Smooth muscle cell (in vitro differentiated cells): ENCODE data around the gene EFNA4. TPM values are rescaled to one million over a fixed set of nuclear protein-coding genes. Genes with fewer than 3 reads are reported as not detected.

ENCODE experiments used
- DNase-seq: peaks from one replicate; lab custom pipeline; 2025; ENCODE audit not compliant: unreplicated experiment; lab: John Stamatoyannopoulos, UW
- H2AFZ ChIP-seq: fragments of 200-600 bp; sonication (generic); 2 replicates; pipeline ENCODE4 v1.6.0; 2016; ENCODE audit warnings: antibody characterized with exemption, low read depth, mild to moderate bottlenecking
- H3F3A ChIP-seq: fragments of 200-600 bp; sonication (generic); 2 replicates; pipeline ENCODE4 v1.6.0; 2017; ENCODE audit warnings: antibody characterized with exemption, low read depth
- H3K27ac ChIP-seq: fragments of 200-600 bp; sonication (generic); 2 replicates; pipeline ENCODE4 v1.5.1; 2016; ENCODE audit warnings: low read depth, mild to moderate bottlenecking
- H3K27me3 ChIP-seq: fragments of 200-600 bp; sonication (generic); 2 replicates; pipeline ENCODE4 v1.6.1; 2016; ENCODE audit warnings: low read depth, mild to moderate bottlenecking
- H3K36me3 ChIP-seq: fragments of 200-600 bp; sonication (generic); 2 replicates; pipeline ENCODE4 v1.5.1; 2016; ENCODE audit warnings: low read depth
- H3K4me1 ChIP-seq: fragments of 200-600 bp; sonication (generic); 2 replicates; pipeline ENCODE4 v1.5.1; 2016; ENCODE audit warnings: low read depth
- H3K4me2 ChIP-seq: fragments of 200-600 bp; sonication (generic); 2 replicates; pipeline ENCODE4 v1.6.0; 2016; ENCODE audit warnings: mild to moderate bottlenecking
- H3K4me3 ChIP-seq: fragments of 200-600 bp; sonication (generic); 2 replicates; pipeline ENCODE4 v1.5.1; 2016; ENCODE audit warnings: mild to moderate bottlenecking
- H3K79me2 ChIP-seq: fragments of 200-600 bp; sonication (generic); 2 replicates; pipeline ENCODE4 v1.6.0; 2016; ENCODE audit warnings: low read depth, mild to moderate bottlenecking
- H3K9ac ChIP-seq: fragments of 200-600 bp; sonication (generic); 2 replicates; pipeline ENCODE4 v1.6.0; 2016; ENCODE audit warnings: low read depth
- H3K9me3 ChIP-seq: fragments of 200-600 bp; sonication (generic); replicated peaks from 2 replicates; pipeline ENCODE4 v1.5.1; 2016; ENCODE audit warnings: low read depth
- H4K20me1 ChIP-seq: fragments of 200-600 bp; sonication (generic); 2 replicates; pipeline ENCODE4 v1.6.0; 2016; ENCODE audit warnings: low read depth
- CTCF ChIP-seq: fragments of 200-600 bp; sonication (generic); IDR thresholded peaks from 2 replicates; pipeline ENCODE4 v1.5.1; 2017; ENCODE audit warnings: borderline replicate concordance, mild to moderate bottlenecking, antibody characterized with exemption; ENCODE audit not compliant: insufficient read depth, poor library complexity, severe bottlenecking
- WGBS: methylation state at CpG from one replicate; pipeline ENCODE4 v1.1.7; 2016; ENCODE audit warnings: low lambda C conversion rate; 5-methylcytosine and 5-hydroxymethylcytosine counted together
- polyA plus RNA-seq: library from polyadenylated mRNA; unstranded; fragments of >200 nt; fragmentation: Nextera tagmentation; extraction: Ambion mirVana; gene quantifications from 2 replicates; pipeline ENCODE4 v1.2.1, GENCODE V29; 2016
- total RNA-seq: library from RNA; depleted of rRNA; stranded (reverse); fragments of >200 nt; gene quantifications from 2 replicates; pipeline ENCODE4 v1.2.3, GENCODE V29; 2014

Gene EFNA4
- total and polyA plus RNA-seq, 2 experiments from 2014 or later = 18.1 to 27.6 TPM

- Histone ChIP-seq H3K36me3 (no peaks in the 10 kb centered on the region), H3K79me2 (no peaks in the 10 kb centered on the region), H3K9ac (no peak overlapping the region), H3K4me3 (no peak overlapping the region), H3K4me2 (no peak overlapping the region), H3K9me3 (no peaks in the 10 kb centered on the region), H3K27ac (no peak overlapping the region), H3F3A (peaks cover 3% of the 10 kb centered on the region), H3K4me1 (peaks cover 7% of the 10 kb centered on the region), H2AFZ (no peak overlapping the region), H3K27me3 (no peaks in the 10 kb centered on the region), H4K20me1 (peaks cover 4% of the 10 kb centered on the region)
- WGBS = 91% methylated on average over 8 of the region's 8 CpGs
- DNase-seq = no peak
- TF ChIP-seq CTCF = no peak
These were observed 44.8 kb upstream of the EFNA4 start for GRCh38 chr1:155018617-155019348.

GRCh38 chr1:155019377-155020245, 43.9 kb upstream of the EFNA4 start:
- Histone ChIP-seq H3K79me2 (no peaks in the 10 kb centered on the region), H3K4me1 (peaks cover 7% of the 10 kb centered on the region), H3K4me3 (no peak overlapping the region), H3K27me3 (no peaks in the 10 kb centered on the region), H3K9ac (no peak overlapping the region), H3K27ac (no peak overlapping the region), H3K9me3 (no peaks in the 10 kb centered on the region), H3K36me3 (no peaks in the 10 kb centered on the region), H3K4me2 (no peak overlapping the region), H2AFZ (no peak overlapping the region), H4K20me1 (no peaks in the 10 kb centered on the region), H3F3A (peaks cover 3% of the 10 kb centered on the region)
- TF ChIP-seq CTCF = no peak
- DNase-seq = no peak
- 83% methylated on average over 11 of the region's 11 CpGs for WGBS

GRCh38 chr1:155022136-155022926, 41.2 kb upstream of the EFNA4 start:
- 85% methylated on average over 8 of the region's 8 CpGs for WGBS
- Histone ChIP-seq H3K79me2 (no peaks in the 10 kb centered on the region), H3K36me3 (no peaks in the 10 kb centered on the region), H2AFZ (no peak overlapping the region), H3K4me3 (no peak overlapping the region), H3K4me1 (peaks cover 4% of the 10 kb centered on the region), H3F3A (no peaks in the 10 kb centered on the region), H3K27ac (no peak overlapping the region), H3K27me3 (no peaks in the 10 kb centered on the region), H3K4me2 (no peak overlapping the region), H4K20me1 (no peaks in the 10 kb centered on the region), H3K9me3 (no peaks in the 10 kb centered on the region), H3K9ac (no peak overlapping the region)
- no peak for TF ChIP-seq CTCF
- DNase-seq = no peak
